ENCODE data around the gene PPARD.
"Not testable (repeated sequence)": the region's sequence is repeated elsewhere in the genome, so short reads cannot be mapped to it uniquely, and the experiment has no call there.

Gene PPARD

GRCh38 chr6:35436071-35436857, 93.9 kb downstream of the PPARD start:
- no peak for DNase-seq (ENCODE audit: low spot score)

- not testable (repeated sequence) for DNase-seq (ENCODE audit: low spot score)
Measured at GRCh38 chr6:35438378-35439065, 96.2 kb downstream of the PPARD start.

- no peak for DNase-seq (ENCODE audit: low spot score)
Measured at GRCh38 chr6:35439308-35439707, 97.0 kb downstream of the PPARD start.

GRCh38 chr6:35441205-35441604, 98.8 kb downstream of the PPARD start:
- no peak for DNase-seq (ENCODE audit: low spot score)

GRCh38 chr6:35441642-35442041, 99.3 kb downstream of the PPARD start:
- no peak for DNase-seq (ENCODE audit: low spot score)

- no peak for DNase-seq (ENCODE audit: low spot score)
Measured at GRCh38 chr6:35442693-35443092, 100.3 kb downstream of the PPARD start.

- DNase-seq (ENCODE audit: low spot score) = no peak
Measured at GRCh38 chr6:35443341-35444030, 101.1 kb downstream of the PPARD start.

- DNase-seq (ENCODE audit: low spot score) = no peak
Measured at GRCh38 chr6:35445691-35446090, 103.3 kb downstream of the PPARD start.

GRCh38 chr6:35448191-35448590, 105.8 kb downstream of the PPARD start:
- no peak for DNase-seq (ENCODE audit: low spot score)

GRCh38 chr6:35449287-35449881, 107.0 kb downstream of the PPARD start:
- peak; percentile 72 for DNase-seq (ENCODE audit: low spot score)

- no peak for DNase-seq (ENCODE audit: low spot score)
Measured at GRCh38 chr6:35451354-35452182, 109.2 kb downstream of the PPARD start.

- peak; percentile 93 for DNase-seq (ENCODE audit: low spot score)
Measured at GRCh38 chr6:35452183-35453090, 110.1 kb downstream of the PPARD start, which contains the start of gene FANCE. Gene FANCE (plus strand): TSS chr6:35452338. CDS start chr6:35452546, 208 bp downstream.

GRCh38 chr6:35453236-35453635, 110.9 kb downstream of the PPARD start:
- DNase-seq (ENCODE audit: low spot score) = no peak

- no peak for DNase-seq (ENCODE audit: low spot score)
Measured at GRCh38 chr6:35454391-35455110, 112.2 kb downstream of the PPARD start.

- no peak for DNase-seq (ENCODE audit: low spot score)
Measured at GRCh38 chr6:35457907-35458306, 115.5 kb downstream of the PPARD start.

- no peak for DNase-seq (ENCODE audit: low spot score)
Measured at GRCh38 chr6:35461270-35461669, 118.9 kb downstream of the PPARD start.

GRCh38 chr6:35463292-35463691, 120.9 kb downstream of the PPARD start:
- no peak for DNase-seq (ENCODE audit: low spot score)

GRCh38 chr6:35465646-35466045, 123.3 kb downstream of the PPARD start:
- no peak for DNase-seq (ENCODE audit: low spot score)
